H1 (cell line): Measurements from ENCODE around the gene MYL5. TPM values are rescaled to one million over a fixed set of nuclear protein-coding genes. Genes with fewer than 3 reads are reported as not detected.

Experiments used
- GABPA ChIP-seq: IDR thresholded peaks from 2 replicates; pipeline ENCODE4 v1.6.1; 2011; ENCODE audit warnings: mild to moderate bottlenecking, low read length, moderate library complexity, borderline replicate concordance; ENCODE audit not compliant: insufficient read depth
- polyA plus RNA-seq, 7 experiments: library from polyadenylated mRNA; depleted of rRNA in 3 of 7; stranded (reverse) in 5 of 7; unstranded in 2 of 7; fragments of >200 nt in 5 of 7; fragments of 200-250 nt in 2 of 7; gene quantifications; 1 replicate in 5 of 7; 2 replicates in 1 of 7; 4 replicates in 1 of 7; pipeline versions ENCODE4 v1.2.1 to v1.2.3, GENCODE V29; 2011 to 2013; ENCODE audit warnings: missing spikeins in 2 of 7, mixed read lengths in 2 of 7
- total RNA-seq: library from RNA; stranded (reverse); fragmentation: NEBNext Ultra II Directional; extraction: Animal tissue kit (Norgen Biotek cat#: 25700); gene quantifications from 2 replicates; pipeline ENCODE4 v1.2.1, GENCODE V29; 2021

Gene MYL5
- total and polyA plus RNA-seq, 2 of the 8 experiments (the other 6 are each of a cell fraction or from before 2014, with no cell fraction given): 5.7 to 6.8 TPM

- TF ChIP-seq GABPA: no peak
Measured at GRCh38 chr4:689723-690122, 15.4 kb downstream of the MYL5 start (continued).
